ENCODE measurements around the gene KYAT1. TPM values are rescaled to one million over a fixed set of nuclear protein-coding genes. Genes with fewer than 3 reads are reported as not detected.

KYAT1 gene
- total and polyA plus RNA-seq, 11 donors: 9.5 to 16.7 (median 12.6) TPM

DNA sequence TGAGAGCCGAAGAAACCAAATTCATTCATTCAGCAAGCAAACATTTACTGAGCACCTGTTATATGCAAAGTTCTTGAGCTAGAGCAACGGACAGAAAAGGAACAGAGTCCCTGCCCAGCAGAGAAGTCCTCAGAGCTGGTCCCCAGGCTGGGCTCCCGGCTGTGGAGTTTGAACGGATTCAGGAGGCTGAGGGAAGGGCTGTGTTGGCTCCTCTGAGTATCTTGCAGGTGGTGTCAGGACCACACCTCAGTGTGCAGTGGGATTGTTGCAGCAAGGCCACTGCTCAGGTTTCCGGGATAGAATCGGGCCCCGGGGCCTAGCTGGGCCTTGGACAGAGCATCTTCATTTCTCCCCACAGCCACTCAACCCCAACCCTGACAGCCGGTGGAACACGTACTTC is 89.6 kb downstream of the KYAT1 start:
- peaks cover 0 to 16% (median 9%) of the 10 kb centered on the region in 12 donors for H3K4me1 ChIP-seq
- no peak overlapping the region for H3K4me3 ChIP-seq
- 91 to 97% (median 94%) methylated on average over 9 of the region's 9 CpGs for WGBS, 4 donors
- ATAC-seq (no peak), DNase-seq (no peak)
- peaks cover 0 to 82% (median 72%) of the 10 kb centered on the region in 9 donors for H3K36me3 ChIP-seq
- intact Hi-C loops (cut with DNase I): no loop called here
- no peaks in the 10 kb centered on the region for H3K27me3 ChIP-seq
- no peak overlapping the region for H3K27ac ChIP-seq
- TF ChIP-seq CTCF (IDR thresholded peaks at IDR 0.05) (no peak), POLR2A (IDR thresholded peaks at IDR 0.05) (no peak)
- H3K9me3 ChIP-seq: no peaks in the 10 kb centered on the region

DNA sequence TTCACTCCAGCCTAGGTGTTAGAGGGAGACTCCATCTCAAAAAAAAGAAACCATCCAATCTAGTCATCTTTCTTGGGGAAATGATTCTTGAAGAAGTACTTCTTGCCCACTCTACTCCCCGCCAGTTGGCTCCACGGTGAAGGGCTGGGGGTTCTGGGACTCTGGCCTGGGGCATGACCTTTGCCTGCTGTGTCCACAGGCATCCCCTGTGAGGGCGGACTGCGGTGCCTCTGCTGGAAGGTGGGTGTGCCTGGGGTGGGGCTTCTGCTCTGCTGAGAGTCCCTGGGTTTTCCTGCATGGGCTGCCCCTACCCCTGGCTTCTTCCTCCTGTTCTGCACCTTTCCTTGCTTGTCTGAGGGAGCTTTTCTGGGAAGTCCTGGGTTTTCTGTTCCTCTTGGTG is 91.2 kb downstream of the KYAT1 start:
- DNase-seq: no peak
- Histone ChIP-seq H3K4me1 (peaks cover 0 to 21% (median 13%) of the 10 kb centered on the region in 12 donors), H3K36me3 (peaks cover 0 to 66% (median 56%) of the 10 kb centered on the region in 9 donors), H3K4me3 (no peak overlapping the region), H3K27me3 (no peaks in the 10 kb centered on the region), H3K27ac (no peak overlapping the region), H3K9me3 (no peaks in the 10 kb centered on the region)
- TF ChIP-seq POLR2A (IDR thresholded peaks at IDR 0.05) (no peak), CTCF (IDR thresholded peaks at IDR 0.05) (no peak)
- WGBS, 4 donors: 83 to 94% (median 93%) methylated on average over 4 of the region's 4 CpGs
- ATAC-seq: no peak
- intact Hi-C loops (cut with DNase I): no loop called here

- Histone ChIP-seq H3K27me3 (no peaks in the 10 kb centered on the region), H3K27ac (no peak overlapping the region)
These were observed 93.3 kb downstream of the KYAT1 start for GRCh38 chr9:128788445-128788844.

DNA sequence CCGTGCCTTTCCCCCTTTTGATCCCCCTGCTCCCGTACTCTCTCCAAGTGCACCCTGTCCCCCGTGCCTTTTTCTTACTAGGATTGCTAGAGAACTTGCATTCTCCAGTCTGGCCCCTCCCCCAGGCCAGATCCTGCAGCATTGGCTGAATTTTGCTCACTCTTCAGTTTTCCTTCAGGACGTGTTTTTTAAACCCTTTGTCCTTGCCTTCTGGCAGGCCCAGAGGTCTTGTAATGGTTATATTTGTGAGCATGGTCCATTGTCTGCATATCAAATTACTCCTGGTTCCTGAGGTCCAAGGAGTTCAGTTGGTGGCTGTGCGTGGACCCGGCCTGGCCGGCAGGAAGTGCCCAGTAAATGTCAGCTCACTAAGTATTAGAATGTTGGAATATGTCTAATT is 94.1 kb downstream of the KYAT1 start:
- peak in 1 of 5 donors; percentile 26 for DNase-seq
- Histone ChIP-seq H3K36me3 (peaks cover 0 to 42% (median 29%) of the 10 kb centered on the region in 9 donors), H3K27ac (peak overlapping the region in 11 of 12 donors; percentile 79 to 92 (median 87)), H3K9me3 (no peaks in the 10 kb centered on the region), H3K4me1 (peaks cover 0 to 26% (median 15%) of the 10 kb centered on the region in 12 donors), H3K27me3 (no peaks in the 10 kb centered on the region), H3K4me3 (peak overlapping the region; percentile 77 to 100 (median 95))
- intact Hi-C loops (cut with DNase I): loop anchor here in 5 of 10 donors (1.0 to 5.0 kb wide), 5 partner anchors 15 to 85 kb away; partner anchors contain the start of gene PKN3 (in 2 of the 5)
- ATAC-seq: peak in 2 of 4 donors; percentile 1 to 9
- 1 to 3% (median 3%) methylated on average over 7 of the region's 7 CpGs for WGBS, 4 donors
- TF ChIP-seq POLR2A (IDR thresholded peaks at IDR 0.05) (no peak), CTCF (IDR thresholded peaks at IDR 0.05) (no peak)

More at GRCh38 chr9:128788445-128788844, 93.3 kb downstream of the KYAT1 start:
- DNase-seq (no peak), ATAC-seq (no peak)
- intact Hi-C loops (cut with DNase I): loop anchor here in 2 of 10 donors (5.0 kb wide), 2 partner anchors 56 to 86 kb away; partner anchors contain the start of gene PKN3 (in 1 of the 2)
- peak overlapping the region in 8 of 12 donors; percentile 77 to 100 (median 96) for H3K4me3 ChIP-seq
- peaks cover 0 to 50% (median 37%) of the 10 kb centered on the region in 9 donors for H3K36me3 ChIP-seq
- WGBS, 4 donors: 75 to 95% (median 93%) methylated on average over 1 of the region's 1 CpG
- TF ChIP-seq CTCF (IDR thresholded peaks at IDR 0.05) (no peak), POLR2A (IDR thresholded peaks at IDR 0.05) (no peak)
- no peaks in the 10 kb centered on the region for H3K9me3 ChIP-seq
- H3K4me1 ChIP-seq: peaks cover 0 to 25% (median 13%) of the 10 kb centered on the region in 12 donors
